Stimulated activated CD8-positive, alpha-beta memory T cell treated with anti-CD3 and anti-CD28 coated beads, Interleukin-15, amount 100 ng/mL, for 1 hour (primary cell): Measurements from ENCODE around the gene NT5C3B.
"Not testable (repeated sequence)": the region's sequence is repeated elsewhere in the genome, so short reads cannot be mapped to it uniquely, and the experiment has no call there.

ENCODE experiments used
- DNase-seq: peaks from one replicate; pipeline ENCODE4 v3.0.0-alpha.2; 2020; ENCODE audit warnings: low read depth

Gene NT5C3B

DNA sequence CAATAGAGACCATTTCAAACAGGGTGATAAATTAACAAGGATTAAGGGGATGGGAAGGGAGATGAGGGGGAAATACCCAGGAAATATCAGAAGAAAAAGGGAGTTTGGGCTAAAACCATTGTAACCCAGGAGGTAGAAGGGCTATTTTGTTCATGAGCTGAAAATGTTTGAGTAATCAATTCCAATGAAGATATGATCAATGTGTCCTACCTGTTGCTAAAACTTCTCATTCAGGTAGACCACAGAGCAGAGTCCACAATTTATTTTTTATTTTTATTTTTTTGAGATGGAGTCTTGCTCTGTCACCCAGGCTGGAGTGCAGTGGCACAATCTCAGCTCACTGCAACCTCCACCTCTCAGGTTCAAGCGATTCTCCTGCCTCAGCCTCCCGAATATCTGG is 3.4 kb upstream of the NT5C3B start:
- DNase-seq, result not testable (repeated sequence)

DNA sequence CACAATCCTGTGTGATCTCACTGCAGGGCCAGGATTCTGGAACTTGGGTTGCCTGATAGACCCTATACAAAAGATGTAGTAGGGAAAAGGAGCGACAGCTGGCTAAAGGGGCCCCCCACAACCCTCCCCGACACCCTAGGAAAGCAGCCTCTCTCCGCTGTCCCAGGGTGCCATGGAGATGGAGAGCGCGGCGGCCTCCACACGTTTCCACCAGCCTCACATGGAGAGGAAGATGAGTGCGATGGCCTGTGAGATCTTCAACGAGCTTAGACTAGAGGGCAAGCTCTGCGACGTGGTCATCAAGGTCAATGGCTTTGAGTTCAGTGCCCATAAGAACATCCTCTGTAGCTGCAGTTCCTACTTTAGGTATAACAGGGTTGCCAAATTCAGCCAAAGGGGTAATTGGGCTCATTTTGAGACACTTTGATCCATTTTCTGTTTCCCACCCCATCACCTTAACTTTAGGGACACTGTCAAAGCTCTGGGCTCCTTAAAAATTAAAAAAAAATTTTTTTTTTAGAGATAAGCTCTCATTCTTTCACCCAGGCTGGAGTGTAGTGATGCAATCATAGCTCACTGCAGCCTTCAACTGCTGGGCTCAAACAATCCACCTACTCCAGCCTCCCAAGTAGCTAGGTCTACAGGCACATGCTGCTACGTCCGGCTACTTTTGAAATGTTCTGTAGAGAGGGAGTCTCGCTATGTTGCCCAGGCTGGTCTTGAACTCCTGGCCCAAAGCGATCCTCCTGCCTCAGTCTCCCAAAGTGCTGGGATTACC is 1.9 kb upstream of the NT5C3B start, which contains the start of gene KLHL10:
TSS of gene KLHL10 (plus strand) at position 65 of the 778 bp plus-strand sequence. CDS start at position 173, 108 bp downstream.
- no peak for DNase-seq

DNA sequence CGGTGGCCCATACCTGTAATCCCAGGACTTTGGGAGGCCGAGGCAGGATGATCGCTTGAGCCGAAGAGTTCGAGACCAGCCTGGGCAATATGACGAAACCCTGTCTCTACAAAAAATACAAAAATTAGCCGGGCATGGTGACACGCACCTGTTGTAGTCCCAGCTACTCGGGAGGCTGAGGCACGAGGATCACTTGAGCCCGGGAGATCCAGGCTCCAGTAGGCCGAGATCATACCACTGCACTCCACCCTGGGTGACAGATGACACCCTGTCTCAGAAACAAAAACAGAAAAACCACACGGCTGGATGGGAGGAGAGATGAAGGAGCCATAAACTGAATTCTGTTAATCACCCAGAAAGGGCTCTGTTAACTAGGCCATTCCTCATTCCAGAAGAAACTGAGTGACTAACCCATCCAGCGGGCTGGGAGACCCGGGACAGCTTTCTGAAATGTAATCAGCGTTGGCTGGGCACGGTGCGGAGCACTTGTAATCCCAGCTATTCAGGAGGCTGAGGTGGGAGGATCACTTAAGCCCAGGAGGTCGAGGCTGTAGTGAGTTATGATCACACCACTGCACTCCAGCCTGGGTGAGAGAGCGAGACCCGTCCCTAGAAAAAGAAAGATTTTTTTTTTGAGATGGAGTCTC is 641 bp upstream of the NT5C3B start:
- no peak for DNase-seq

DNA sequence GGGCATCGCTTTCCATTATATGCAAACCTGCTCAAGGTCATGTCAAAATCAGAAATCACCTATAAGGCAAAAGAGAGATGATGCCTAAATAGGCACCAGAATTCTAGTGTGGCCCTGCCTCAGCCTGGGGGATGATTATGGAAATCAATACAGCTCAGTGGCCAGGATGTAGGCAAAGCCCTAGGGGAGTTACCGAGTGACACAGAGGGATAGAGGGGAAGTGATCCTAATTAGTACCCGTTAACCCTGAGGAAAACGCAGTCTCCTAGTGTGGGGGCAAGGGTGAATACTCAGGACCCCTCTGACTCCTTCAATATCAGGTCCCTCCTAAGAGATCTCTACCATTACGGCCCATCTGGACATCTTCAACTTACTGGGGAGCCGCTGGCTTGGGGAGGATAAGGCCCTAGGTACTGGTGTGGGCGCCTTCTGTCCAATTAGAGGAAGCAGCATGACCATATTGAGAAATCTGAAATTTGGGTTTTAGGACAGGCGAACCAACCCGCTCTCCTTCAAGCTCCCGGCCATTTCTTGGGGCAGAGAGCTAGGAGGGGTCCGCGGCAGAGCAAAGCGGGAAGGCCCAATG is 725 bp downstream of the NT5C3B start:
- no peak for DNase-seq

DNA sequence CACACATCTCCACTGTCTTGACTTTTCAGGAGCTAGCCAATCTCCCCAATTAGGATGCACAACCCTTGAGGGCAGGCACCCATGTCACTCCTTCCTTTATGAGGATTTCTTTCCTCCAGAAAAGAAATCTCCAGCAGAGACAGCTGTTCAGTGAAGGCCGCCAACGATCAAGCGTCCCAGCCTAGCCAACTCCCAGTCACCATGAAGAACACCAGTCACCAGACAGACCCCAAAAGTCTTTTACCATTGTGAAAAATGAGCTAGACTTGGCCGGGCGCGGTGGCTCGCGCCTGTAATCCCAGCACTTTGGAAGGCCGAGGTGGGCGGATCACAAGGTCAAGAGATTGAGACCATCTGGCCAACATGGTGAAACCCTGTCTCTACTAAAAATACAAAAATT is 6.1 kb downstream of the NT5C3B start:
- not testable (repeated sequence) for DNase-seq

DNA sequence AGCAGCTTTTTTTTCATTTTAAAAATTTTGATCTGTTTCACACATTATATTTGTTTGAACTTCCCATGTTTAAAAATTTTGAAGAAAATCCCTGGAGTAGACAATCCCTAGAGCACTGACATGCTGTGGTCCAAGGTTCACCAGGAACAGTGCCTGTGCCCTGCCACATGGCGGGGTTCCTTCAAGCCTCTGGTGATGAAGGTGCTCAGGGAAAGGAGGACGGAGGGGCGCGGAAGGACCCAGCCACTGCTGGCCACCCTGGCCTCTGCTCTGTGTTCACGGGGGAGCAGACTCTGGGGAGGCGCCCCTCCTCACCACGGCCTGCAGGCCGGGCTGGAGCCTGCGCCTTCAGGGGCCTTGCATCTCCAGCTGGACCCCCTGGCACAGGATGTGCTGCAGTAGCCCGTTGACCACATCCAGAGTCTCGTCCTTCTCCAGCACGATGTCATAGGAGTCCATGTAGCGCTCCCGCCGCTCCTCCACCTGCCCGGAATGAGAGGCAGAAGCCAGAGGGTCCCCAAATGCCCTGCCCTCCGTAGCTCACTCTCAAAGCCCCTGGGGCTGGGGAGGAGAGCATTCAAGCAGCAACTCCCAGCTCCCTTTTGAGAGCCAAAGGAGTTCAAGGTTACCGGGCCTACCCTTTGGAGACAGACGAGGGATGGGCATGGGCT is 10.7 kb downstream of the NT5C3B start:
- no peak for DNase-seq

DNA sequence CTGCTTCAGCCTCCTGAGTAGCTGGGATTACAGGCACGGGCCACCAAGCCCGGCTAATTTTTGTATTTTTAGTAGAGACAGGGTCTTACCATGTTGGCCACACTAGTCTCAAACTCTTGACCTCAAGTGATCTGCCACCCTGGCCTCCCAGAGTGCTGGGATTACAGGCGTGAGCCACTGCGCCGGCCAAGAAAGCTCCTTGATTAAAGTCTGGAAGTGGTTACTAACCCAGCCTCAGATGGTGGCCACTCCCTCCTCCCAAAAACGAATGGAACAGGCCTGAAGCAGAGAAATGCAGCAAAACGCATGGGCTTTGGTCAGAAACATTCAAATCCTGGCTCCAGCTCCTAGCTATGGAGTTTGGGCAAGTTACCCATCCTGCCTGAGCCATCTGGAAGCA is 11.9 kb downstream of the NT5C3B start:
- DNase-seq, result no peak

DNA sequence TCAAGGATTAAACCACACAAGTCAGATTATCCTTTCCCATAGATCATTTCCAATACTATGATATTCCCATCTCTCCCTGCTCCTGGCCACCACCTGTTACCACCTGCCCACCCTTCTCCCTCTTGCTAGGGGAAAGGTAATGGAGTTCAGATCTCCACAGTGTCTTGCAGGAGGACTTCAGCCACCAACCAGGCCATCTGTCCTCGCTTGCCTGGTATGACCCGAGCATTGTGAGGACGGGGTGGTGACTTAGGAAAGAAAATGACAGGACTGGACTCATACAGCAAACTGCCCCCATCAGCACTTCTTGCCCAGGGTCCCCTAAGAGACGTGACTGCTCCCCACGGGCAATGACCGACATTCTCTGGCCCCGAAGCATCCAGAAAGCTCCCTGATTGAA is 12.5 kb downstream of the NT5C3B start:
- DNase-seq, result no peak

DNA sequence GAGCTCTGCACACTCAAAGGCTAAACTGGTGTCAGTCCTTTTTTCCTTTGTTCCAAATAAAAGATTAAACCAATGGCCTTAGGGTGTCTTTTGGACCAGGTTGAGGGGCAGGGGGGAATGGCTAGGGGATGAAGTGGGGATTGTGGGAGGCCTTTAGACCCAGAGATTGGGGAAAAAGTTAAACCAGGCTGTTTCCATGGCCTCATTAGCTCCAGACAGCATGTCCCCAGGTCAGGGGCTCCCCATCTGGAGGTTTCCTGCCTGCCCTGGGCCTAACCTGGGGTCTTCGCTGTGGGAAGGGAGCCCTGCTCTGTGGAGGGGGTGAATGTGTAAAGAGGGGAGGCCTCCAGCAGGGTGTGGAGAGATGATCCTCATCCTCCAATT is 12.9 kb downstream of the NT5C3B start:
- DNase-seq, result no peak

DNA sequence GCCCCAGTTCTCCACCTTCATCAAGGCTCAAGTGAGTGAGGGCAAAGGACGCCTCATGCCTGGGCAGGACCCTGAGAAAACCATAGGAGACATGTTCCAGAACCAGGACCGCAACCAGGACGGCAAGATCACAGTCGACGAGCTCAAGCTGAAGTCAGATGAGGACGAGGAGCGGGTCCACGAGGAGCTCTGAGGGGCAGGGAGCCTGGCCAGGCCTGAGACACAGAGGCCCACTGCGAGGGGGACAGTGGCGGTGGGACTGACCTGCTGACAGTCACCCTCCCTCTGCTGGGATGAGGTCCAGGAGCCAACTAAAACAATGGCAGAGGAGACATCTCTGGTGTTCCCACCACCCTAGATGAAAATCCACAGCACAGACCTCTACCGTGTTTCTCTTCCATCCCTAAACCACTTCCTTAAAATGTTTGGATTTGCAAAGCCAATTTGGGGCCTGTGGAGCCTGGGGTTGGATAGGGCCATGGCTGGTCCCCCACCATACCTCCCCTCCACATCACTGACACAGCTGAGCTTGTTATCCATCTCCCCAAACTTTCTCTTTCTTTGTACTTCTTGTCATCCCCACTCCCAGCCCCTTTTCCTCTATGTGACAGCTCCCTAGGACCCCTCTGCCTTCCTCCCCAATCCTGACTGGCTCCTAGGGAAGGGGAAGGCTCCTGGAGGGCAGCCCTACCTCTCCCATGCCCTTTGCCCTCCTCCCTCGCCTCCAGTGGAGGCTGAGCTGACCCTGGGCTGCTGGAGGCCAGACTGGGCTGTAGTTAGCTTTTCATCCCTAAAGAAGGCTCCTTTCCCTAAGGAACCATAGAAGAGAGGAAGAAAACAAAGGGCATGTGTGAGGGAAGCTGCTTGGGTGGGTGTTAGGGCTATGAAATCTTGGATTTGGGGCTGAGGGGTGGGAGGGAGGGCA is 13.6 kb downstream of the NT5C3B start:
- DNase-seq, result no peak

DNA sequence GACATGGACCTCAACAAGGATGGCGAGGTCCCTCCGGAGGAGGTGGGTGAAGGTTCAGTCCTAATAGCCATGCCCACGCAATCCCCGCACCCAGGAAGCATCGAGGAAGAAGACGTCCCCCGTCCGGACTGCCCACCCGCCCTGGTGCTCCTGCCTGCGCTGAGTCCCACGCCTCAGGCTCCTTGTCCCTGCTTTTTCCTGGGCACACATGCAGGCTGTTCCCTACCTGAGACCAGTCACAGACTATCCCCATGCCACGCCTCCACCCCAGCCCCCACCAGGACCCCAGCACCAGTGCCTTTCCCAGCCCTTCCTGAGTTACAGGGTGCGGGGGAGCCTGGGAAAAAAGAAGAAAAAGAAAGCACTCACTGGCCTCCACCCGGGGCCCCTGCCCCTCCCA is 14.3 kb downstream of the NT5C3B start:
- no peak for DNase-seq

DNA sequence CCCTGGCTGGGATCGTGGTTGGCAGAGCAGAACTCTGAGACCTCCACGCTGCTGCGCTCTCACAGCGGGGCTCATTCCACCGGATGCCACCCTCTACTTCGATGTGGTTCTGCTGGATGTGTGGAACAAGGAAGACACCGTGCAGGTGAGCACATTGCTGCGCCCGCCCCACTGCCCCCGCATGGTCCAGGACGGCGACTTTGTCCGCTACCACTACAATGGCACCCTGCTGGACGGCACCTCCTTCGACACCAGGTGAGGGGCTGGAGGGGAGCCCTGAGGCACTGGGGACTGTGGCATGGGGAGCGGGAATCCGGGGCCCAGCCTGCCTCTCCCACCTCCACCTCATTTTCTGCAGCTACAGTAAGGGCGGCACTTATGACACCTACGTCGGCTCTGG is 18.0 kb downstream of the NT5C3B start:
- no peak for DNase-seq

DNA sequence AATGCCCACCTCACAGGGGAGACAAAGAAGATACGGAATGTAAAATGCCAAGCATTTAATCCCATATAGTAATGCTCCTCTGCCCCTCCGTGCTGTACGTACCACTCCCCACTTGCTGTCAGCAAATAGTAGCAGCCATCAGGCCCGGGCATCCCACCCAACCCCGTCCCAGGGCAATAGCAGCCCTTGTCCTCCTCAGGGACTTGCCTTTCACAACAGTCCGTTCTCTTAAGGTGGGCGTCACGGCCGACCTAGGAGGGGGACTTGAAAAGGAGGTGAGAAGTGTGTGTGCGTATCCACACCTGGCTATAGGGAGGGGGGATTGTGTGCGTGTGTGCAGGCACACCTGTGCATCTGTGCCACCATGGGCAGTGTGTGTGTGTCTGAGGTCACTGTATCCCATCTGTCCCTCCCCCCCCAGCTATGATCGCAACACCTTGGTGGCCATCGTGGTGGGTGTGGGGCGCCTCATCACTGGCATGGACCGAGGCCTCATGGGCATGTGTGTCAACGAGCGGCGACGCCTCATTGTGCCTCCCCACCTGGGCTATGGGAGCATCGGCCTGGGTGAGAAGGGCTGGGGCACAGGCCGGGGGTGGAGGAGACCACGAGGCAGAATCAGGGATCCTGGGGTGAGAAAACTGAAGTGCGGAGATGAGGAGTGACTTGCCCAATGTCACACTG is 19.3 kb downstream of the NT5C3B start:
- DNase-seq, result no peak

DNA sequence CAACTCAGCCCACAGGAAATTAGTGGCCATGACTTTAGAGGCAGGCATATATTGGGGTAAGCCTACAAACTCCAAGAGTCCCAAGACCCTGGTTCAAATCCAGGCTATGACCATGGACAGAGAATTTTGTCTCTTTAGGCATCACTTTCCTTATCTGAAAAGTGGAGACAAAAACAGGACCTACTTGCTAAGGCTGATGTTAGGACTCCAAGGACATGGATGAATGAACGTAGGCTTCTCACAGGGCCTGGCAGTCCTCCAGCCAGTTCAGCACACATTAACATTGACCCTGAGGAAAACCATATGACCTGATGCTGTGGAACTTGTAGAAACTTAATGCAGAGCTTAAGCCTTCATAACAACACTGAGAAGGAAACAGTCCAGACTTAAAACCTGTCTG is 21.8 kb downstream of the NT5C3B start:
- DNase-seq, result no peak

DNA sequence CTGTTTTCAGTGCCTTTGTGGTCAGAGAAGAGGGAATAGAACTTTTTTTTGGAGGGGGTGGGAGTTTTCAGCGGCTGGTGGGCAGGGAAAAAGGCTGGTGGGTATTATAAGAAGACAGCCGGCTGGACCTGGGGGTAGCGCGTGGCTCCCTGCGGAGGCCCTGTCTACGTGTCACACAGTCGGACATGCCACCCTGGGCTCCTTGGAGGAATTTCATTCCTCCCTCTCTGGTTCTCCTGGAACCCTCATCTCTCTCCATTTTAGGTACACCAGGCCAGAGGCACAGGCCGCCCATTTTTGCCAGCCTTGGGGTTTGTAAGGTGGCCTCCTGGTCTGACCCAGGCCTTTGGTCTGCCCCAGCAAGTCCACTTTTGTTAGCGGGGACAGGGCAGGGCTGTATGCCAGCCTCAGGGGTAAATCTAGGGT is 22.3 kb downstream of the NT5C3B start:
- no peak for DNase-seq

DNA sequence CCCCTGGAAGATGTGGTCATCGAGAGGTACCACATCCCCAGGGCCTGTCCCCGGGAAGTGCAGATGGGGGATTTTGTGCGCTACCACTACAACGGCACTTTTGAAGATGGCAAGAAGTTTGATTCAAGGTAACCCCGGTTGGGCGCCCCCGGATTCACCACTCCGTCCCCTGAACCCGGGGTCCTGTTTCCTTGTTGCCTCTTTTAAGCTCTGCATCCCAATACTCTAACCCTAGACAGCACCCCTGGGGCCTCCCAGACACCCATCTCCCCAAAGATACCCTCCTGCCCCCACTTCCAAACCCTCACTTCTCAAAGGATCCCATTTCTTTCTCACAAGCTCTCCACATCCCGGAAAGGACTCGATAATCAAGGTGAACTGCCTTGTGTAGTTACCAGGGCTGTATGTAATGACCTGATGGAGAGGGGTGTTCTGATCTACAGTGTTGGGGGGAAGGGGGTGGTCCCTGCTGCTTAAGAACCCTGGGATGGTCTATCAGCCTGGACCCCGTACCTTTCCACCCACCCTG is 22.8 kb downstream of the NT5C3B start:
- no peak for DNase-seq

DNA sequence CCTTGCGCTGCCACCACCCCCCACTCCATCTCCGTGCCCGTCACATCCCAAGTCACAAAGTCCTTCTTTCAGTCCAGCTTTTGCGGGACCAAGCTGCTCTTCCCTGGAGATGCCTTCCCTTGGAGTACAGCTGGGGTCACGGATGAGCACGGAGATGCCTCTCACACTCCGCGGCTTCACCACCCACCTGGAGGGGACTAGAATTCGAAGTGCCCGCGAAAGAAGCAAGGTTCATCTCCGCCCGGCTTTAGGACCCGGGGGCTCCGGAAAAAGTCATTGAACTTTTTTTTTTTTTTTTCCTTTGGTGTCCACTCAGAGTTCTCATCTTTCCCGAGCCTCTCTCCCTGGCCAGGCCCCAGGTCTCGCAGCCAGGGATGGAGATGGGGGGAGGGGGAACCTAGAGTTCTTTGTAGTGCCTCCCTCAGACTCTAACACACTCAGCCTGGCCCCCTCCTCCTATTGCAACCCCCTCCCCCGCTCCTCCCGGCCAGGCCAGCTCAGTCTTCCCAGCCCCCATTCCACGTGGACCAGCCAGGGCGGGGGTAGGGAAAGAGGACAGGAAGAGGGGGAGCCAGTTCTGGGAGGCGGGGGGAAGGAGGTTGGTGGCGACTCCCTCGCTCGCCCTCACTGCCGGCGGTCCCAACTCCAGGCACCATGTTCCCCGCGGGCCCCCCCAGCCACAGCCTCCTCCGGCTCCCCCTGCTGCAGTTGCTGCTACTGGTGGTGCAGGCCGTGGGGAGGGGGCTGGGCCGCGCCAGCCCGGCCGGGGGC is 23.5 kb downstream of the NT5C3B start, which contains the start of gene FKBP10:
TSS of gene FKBP10 (plus strand) at position 624 of the 771 bp plus-strand sequence. CDS start at position 655, 31 bp downstream.
- DNase-seq, result peak; percentile 24

DNA sequence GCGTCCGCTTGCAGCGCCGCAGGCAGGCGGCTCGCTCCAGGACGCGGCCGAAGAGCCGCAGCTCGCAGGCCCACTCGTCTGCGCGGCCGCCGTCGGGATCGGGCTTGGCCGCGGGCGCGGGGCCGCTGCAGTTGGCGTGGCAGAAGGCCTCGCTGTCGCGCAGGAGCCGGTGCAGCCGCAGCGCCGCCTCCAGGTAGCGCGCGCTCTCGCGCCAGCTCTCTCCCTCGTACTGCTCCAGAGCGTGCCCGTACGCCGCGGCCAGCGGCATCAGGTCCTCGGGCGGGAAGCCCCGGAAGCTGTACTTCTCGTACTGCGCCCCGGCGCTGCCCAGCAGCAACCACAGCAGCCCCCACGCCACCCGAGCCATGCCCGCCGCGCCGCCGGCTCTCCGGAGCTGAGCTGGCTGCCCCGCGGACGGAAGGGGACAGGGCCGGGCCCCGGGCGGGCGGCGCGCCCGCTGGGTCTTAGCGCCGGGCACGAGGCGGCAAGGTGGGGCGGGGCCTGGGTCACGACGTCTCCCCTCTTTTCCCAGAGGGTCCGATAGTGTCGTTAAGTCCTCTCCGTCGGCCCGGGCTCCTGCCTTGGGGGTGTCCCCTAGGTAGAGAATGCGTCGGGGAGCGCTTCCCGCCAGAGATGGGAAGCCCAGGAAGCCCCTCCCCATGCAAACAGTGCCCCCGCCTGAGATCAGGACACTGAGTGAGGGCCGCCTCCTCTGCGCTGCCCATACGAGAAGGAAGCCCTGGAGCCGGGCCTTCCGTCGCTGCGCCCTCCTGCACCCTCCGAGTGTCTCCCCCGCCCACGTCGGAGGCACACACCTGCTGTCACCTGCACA is 24.3 kb downstream of the NT5C3B start, which contains the start of gene P3H4:
TSS of gene P3H4 (minus strand) at position 401 of the 832 bp plus-strand sequence. CDS start at position 367, 34 bp downstream.
- DNase-seq, result peak; percentile 43
